CD4-positive, alpha-beta T cell treated with Interleukin-21 for 1 hour (primary cell): ENCODE data around the gene AKAP14.
A peak's percentile ranks its signal among the peaks of the same experiment; 100 is the strongest.
"Not testable (repeated sequence)": the region's sequence is repeated elsewhere in the genome, so short reads cannot be mapped to it uniquely, and the experiment has no call there.

Source experiments
- DNase-seq: peaks from one replicate; pipeline ENCODE4 v3.0.0-alpha.2; 2020

The AKAP14 gene

DNA sequence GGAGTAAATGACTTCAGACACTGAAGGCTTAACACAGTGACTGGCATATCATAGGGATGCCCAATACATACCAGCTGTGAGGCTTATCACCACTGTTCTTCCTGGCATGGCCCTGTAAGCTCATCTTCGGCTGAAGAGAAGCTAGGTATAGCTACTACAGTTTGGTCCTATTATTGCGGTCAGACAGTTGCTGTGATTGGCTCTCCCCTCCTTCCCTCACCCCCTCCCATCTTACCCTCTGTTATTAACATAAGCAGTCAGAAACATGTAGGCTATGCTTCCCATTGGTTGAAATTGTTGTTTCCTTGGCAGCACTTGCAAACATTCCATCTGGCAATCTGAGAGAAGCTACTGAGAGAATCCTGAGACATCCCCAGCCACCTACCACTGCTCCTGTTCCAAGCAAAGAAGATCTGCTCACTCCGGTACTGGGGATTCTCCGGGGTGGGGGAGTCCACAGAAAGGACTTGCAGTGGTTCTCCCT is at the start of gene AKAP14:
AKAP14 (plus strand) TSS at position 51 of the 484 bp plus-strand sequence. CDS start 7,331 bp downstream, outside the sequence.
- DNase-seq = no peak

DNA sequence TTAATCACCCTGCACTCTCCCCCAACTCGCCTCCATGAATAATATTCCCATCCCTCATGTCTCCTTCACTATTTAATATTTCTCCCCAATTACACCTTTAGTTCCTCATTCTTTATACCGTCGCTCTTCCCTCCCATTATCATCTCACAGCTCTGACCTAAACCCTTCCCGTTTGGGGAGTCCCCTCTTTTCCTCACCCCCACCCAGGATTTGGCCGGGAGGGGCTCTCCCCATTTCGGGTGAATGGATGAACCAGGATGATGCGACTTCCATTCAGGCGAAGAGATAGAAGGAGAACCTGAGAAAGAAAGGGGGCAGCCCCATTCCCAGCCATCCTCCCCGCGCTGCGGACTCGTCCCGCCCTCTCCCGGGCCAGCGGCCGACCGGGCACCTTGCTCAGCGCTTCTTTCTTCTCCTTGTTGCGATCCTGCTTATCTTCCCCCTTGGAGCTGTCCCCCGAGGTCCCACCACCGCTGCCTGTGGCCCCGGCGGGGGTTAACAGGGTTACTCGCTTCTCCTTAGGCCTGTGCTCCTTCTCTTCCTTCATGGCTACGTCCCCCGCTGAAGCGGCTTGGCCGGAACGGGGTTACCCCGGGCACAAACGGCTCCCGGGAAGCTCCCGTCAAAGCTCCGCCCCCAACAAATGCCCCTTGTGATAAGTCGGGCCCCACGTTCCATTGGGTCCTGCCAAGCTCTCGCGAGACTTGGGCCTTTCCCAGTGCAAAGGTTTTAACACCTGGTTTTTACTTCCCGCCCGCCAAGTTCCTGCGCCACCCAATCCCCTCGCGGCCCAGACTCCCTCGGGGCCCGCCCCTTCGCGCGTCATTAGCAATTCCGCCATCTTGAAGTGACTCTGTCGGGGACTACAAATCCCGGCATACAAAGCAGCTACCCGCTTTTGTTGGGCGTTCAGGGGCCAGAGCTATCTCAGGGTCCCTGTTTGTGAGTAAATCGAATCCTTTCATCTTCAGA is 43.0 kb upstream of the AKAP14 start, which contains the start of gene UPF3B:
UPF3B (minus strand) TSS at position 582 of the 972 bp plus-strand sequence; CDS start at position 547, 35 bp downstream.
- peak; percentile 96 for DNase-seq

DNA sequence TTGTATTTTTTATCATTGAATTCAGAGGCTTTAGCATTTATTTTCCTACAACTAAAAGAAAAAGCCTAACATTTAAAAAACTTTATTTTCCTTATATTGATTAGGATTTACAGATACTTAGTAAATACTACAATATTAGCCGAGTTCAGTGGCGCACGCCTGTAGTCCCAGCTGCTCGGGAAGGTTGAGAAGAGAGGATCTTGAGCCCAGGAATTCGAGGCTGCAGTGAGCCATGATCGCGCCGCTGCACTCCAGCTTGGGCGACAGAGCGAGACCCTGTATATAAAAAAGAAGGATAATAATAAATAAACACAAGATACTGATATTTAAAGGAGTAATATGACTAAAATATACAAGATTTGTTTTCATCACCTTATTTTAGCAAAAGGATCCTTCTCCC is 42.2 kb upstream of the AKAP14 start:
- no peak for DNase-seq

DNA sequence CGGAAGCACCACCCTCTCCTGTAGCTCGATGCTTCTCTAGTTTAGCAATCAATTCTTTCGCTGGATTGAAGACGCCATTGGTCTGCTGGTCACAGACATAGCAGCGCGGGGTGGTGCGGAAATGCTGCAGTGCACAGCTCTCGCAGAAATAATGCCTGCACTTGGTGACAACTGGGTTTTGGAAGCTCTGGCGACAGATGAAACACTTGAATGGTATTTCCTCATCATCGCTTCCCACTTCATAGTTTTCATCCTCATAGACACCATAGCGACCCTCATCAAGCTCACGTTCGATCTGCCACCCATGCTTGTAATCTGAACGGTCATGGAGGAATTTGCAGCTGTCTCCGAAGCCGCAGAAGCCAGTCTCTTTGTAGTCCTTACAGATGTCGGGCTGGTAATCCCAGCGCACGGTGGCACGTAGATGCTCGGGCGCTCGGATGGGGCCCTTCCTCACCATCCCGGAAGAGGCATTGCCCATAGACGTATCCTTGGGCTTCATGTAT is 25.0 kb upstream of the AKAP14 start:
- peak; percentile 30 for DNase-seq

DNA sequence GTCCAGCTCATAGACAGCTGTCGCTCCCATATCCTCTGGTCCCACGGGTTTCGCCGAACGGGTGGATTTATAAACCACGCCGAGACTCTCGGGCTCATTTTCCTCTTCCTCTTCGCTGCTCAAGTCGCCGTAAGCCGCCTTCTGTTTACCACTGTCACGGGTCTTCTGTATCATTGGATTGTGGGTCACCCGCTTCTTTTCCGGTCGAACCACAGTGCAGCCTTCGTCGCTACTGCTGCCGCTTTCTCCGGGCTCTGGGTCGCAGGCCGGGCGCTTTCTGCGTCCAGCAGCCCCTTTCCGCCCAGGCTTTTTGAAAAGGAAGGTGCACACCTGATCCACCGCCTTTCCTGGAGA is 24.5 kb upstream of the AKAP14 start:
- DNase-seq = no peak

DNA sequence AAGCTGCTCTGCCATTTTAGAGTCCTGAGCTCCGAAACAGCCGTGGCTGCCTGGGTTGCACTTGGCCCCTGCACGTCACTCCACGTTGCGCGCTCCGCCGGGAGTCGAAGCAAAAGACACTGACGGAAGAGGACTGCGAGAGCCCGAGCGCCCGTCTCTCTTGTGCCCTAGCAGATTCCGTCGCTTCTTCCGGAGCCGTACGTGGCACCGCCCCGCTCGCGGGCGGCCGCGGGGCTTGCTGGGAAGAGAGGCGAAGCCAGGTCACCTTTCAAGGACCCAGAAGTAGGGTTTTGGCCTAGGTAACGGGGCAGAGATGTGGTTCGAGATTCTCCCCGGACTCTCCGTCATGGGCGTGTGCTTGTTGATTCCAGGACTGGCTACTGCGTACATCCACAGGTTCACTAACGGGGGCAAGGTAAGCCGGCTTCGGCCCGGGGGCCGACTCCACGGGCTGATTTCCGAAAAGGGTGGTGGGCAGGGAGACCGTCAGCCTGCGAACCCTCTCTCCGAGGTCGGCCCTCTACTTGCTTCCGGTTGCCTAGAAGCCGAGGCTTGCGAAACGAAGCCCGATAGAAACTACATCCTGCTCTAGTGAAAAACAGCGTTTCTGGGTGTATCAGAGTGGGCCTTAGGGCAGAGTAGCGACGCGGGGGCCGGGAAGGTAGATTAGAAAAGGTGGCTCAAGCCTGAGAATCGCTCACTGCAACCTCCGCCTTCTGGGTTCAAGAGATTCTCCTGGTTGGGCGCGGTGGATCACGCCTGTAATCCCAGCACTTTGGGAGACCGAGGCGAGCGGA is 23.9 kb upstream of the AKAP14 start, which contains the start of the genes NDUFA1 and RNF113A:
NDUFA1 (plus strand) TSS at position 234 of the 797 bp plus-strand sequence; CDS start at position 314, 80 bp downstream.
RNF113A (minus strand) TSS at position 135 of the 797 bp plus-strand sequence; CDS start at position 15, 120 bp downstream.
- DNase-seq = peak; percentile 89

DNA sequence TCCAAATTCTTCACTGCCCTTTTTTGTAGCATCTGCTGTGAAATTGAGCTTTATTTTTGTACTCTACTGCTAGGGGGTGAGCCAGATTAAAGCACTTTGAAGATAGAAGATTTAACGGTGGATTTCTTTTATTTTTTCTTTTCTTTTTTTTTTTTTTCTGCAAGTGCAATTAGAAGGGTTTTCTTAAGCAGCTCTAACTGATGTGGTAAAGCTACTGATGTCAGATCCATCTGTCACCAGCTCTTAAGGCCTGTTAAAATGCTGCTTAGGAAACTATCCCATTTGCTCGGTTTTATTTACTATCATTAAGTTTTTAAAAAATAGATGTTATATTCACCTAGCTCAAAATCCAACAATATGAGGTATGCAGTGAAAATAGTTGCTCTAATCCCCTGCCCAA is 17.0 kb upstream of the AKAP14 start:
- DNase-seq = no peak

DNA sequence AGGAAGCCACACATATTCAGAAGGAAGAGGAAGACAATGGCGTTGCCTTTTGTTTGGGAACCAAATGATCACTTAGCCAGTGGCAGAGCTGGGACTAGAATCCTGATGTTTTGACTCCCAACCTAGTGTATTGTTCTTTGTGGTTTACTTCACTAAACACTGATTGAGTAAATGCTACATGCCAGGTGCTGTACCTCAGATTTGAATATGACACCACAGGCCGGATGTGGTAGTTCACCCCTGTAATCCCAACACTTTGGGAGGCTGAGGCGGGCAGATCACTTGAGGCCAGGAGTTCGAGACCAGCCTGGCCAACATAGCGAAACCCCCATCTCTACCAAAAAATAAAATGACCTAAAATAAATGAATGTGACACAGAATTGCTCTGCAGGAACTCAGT is 15.6 kb upstream of the AKAP14 start:
- DNase-seq = peak; percentile 25

DNA sequence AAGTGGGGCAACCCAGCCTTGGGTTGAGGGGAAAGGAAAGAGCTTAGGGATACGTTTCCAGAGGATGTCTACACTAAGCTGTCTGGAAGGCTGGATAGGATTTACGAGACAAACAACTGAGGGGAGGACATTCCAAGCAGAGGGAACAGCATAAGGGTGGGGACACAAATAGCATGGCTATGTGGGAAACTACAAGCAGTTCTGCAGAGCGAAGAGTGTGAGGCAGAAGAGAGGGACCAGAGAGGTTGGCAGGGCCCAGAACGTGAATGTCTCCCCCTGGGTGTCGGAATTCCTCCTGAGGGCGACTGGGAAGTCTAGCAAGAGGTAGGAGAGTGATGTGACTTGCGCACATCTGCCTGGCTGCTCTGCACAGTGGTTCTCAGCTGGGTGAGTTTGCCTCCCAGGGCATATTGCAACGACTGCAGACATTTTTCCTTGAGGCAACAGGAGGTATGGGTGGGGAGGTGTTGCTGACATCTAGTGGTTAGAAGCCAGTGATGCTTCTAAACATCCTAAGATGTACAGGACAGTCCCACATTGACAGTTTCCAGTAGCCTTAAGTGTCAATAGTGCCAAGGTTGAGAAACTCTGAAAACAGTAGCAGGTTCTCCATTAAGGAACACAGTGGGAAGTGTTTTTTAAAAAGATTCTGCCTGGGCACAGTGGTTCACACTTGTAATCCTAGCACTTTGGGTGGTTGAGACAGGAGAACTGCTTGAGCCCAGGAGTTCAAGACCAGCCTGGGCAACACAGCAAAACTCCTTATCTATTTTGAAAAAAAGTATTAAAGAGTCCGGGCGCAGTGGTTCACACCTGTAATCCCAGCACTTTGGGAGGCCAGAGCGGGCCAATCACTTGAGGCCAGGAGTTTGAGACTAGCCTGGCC is 14.9 kb upstream of the AKAP14 start:
- DNase-seq = peak; percentile 59

DNA sequence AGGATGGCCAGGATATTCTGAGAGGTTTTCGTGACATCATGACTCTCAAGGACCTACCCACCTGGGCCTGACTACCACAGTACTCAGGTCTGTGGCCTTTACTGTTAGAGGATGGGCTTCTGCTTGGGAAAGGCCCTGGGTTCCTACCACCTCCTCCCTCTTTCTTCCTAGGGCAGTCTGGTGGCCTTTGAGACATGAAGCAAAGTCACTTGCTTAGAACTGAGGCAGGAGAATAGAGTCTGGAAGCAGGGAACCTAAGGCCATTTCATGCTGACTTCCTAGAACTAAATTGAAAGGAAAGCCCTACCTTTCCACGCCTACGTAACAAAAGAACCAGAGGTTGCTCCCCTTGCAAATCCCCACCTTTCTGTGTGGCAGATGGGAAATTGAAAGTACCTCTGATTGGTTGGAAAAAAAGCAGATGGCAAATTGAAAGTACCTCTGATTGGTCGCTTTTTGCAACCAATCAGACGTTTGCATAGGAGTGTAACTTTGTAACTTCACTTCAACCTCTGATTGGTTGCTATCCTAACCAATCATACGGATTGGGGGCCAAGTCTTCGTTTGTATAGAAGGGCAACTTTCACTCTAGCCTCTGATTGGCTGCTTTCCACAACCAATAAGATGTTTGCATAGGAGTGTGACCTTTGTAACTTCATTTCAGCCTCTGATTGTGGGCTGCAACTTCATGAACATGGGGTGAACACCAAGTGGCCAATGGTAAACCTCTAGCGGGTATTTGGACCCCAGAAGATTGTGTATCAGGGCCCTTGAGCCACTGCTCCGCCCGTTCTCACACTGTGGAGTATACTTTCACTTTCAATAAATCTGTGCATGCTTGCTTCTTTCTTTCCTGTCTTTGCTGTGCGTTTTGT is 9.9 kb upstream of the AKAP14 start:
- DNase-seq = peak; percentile 73

DNA sequence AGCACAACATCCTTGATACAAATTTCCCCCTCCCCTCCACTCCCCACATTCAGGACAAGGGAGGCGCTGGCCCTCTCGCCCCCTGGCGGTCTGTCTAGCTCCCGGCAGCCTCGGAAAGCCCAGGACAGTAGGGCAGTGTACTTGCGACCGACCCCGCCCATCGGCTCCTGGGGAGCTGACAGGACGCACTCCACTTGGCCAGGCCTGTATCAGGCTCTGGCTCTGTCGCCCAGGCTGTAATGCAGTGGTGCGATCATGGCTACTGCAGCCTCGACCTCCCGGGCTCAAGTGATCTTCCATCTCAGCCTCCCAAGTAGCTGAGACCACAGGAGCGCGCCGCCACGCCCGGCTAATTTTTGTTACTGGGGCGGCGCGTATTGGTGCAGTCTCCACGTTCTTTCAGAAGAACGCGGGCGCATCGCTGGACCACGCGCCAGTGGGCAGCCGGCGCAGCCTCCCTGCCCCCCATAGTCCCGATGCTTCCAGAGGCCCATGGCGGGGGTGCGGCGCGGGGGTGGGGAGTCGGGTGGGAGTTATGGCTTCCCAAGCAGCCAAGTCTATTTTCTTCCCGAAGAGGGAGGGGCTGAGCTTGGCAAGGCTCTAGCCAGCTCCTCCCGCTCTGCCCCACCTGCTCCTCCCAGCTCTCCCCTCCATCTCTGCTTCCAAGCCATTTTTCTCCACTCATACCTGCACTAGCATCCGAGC is 7.8 kb upstream of the AKAP14 start:
- peak; percentile 66 for DNase-seq

DNA sequence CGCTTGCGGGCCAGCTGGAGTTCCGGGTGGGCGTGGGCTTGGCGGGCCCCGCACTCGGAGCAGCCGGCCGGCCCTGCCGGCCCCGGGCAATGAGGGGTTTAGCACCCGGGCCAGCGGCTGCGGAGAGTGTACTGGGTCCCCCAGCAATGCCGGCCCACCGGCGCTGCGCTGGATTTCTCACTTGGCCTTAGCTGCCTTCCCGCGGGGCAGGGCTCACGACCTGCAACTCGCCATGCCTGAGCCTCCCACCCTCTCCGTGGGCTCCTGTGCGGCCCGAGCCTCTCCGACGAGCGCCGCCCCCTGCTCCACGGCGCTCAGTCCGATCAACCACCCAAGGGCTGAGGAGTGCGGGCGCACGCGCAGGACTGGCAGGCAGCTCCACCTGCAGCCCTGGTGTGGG is 5.1 kb upstream of the AKAP14 start:
- not testable (repeated sequence) for DNase-seq

DNA sequence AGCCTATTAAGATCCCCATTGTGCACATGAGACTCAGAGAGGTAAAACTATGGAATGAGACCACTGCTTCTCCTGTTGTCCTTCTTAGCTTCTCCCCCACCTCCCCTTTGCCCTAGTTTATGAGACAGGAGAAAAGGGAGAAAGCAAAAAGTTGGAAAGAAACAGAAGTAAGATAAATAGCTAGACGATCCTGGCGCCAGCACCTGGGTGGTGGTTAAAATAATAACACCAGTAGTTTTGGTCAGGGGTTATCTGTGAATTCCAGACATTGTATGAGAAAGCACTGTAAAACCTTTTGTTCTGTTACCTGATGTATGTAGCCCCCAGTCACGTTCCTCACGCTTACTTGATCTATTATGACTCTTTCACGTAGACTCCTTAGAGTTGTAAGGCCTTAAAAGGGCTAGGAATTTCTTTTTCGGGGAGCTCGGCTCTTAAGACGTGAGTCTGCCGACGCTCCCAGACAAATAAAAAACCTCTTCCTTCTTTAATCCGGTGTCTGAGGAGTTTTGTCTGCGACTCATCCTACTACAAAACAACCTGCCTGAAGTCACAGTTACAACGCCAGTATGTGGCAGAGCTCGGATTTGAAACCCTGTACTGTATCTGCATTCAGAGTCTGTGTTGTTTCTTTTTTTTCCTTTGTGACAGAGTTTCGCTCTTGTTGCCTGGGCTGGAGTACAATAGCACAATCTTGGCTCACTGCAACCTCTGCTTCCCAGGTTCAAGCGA is 3.6 kb upstream of the AKAP14 start:
- DNase-seq = not testable (repeated sequence)

DNA sequence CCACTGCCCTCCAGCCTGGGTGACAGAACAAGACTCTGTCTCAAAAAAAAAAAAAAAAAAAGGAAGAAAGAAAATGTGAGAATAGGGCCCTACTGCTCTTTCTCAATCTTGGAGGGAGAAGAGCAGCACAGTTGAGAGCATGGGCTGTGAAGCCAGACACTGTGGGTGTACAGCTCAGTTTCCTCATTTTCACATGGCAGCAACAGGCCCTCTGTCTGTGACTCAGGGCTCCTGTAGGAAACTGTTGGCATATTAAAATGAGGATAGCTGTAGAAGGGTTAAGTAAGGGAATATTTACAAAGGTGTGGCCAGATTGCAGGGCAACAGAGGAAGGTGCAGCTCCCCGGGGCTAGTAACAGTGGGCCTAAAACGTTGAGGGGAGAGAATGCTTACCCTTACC is 3.4 kb downstream of the AKAP14 start:
- DNase-seq = no peak

DNA sequence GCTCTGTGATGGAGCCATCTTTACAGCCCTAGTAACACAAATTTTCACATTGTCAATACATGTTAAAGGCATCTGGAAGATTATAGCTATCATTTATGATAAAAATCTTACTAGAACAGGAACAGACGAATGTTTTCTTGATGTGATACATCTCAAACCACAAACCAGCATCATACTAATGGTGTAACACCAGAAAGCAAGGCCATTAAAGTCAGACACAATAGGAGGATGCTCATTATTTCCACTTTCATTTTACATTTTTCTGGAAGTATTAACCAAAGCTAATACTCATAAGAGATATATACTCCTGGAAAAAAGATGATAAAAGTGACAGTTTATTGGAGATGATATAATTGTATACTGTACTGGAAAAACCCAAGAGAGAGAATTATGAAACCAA is 5.3 kb downstream of the AKAP14 start:
- no peak for DNase-seq

DNA sequence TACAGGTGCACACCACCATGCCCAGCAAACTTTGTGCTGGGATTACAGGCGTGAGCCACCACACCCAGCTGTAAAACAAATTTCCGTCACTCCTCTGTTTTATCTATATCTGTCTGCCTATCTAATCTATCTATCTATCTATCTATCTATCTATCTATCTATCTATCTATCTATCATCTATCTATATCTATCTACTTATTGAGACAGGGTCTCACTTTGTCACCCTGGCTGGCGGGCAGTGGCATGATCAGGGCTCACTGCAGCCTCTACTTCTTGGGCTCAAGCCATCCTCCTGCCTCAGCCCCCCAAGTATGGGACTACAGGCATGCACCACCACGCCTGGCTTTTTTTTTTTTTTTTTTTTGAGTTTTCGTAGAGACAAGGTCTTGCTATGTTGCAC is 20.6 kb downstream of the AKAP14 start:
- no peak for DNase-seq

DNA sequence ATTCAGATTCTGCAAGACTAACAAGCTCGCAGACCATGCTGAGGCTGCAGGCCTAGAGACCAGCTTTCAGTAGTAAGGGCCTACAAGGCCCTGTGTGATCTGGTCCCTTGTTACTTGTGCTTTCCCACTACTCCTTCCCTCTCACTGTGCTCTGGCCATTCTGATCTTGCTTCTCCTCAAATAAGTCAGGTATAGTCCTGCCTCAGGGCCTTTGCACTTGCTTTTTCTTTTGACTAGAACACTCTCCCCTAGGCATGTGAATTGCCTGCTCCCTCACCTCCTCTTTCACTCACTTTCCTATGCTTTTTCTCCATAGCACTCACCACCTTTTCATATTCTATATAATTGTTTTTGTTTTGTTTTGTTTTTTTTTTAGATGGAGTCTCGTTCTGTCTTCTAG is 22.2 kb downstream of the AKAP14 start:
- no peak for DNase-seq

DNA sequence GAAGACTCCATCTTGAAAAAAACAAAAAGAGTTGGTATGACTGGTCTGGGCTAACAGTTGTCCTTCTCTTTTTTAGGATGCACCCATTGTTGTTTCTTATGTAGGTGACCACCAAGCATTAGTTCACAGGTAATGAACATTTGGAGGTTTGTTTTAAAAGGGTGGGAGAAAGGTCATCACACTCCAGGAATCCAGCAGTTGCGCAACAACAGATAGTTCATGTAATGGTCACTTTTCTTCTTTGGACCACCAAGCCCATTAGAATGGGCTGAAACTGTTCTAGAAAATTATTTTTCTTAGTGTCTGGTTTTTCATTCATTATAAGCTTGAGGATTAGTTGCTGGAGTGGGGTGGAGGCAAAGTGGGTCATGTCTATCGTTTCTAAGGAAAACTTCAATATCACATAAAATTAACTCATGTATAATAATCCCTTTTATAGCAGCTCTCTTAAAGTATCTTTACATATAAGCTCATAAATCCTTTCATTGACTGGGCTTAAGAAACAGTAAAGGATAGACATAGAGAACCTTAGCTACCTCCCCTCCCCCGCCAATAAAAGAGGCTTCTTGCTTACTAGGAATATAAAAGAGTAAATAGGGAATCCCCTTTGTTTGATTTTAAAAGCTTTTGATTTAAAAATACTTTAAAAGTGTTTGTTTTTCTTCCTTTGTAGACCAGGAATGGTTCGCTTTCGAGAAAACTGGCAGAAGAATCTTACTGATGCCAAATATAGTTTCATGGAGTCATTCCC is 24.3 kb downstream of the AKAP14 start:
- no peak for DNase-seq

DNA sequence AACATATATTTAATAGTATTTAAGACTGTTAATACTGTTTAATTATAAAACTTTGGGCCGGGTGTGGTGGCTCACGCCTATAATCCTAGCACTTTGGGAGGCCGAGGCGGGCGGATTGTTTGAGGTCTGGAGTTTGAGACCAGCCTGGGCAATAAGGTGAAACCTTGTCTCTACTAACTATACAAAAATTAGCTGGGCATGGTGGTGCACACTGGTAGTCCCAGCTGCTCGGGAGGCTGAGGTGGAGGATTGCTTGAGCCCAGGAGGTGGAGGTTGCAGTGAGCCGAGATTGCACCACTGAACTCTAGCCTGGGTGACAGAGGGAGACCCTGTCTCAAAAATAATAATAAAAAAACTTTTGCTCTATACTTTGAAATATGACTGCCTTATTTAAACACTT is 26.7 kb downstream of the AKAP14 start:
- DNase-seq = not testable (repeated sequence)
